ENCODE measurements around the gene MAPT. TPM values are rescaled to one million over a fixed set of nuclear protein-coding genes. Genes with fewer than 3 reads are reported as not detected.

The MAPT gene
- total and polyA plus RNA-seq, 2 of the 4 experiments (the other 2 are of a cell fraction) = 0.18 to 0.19 TPM

DNA sequence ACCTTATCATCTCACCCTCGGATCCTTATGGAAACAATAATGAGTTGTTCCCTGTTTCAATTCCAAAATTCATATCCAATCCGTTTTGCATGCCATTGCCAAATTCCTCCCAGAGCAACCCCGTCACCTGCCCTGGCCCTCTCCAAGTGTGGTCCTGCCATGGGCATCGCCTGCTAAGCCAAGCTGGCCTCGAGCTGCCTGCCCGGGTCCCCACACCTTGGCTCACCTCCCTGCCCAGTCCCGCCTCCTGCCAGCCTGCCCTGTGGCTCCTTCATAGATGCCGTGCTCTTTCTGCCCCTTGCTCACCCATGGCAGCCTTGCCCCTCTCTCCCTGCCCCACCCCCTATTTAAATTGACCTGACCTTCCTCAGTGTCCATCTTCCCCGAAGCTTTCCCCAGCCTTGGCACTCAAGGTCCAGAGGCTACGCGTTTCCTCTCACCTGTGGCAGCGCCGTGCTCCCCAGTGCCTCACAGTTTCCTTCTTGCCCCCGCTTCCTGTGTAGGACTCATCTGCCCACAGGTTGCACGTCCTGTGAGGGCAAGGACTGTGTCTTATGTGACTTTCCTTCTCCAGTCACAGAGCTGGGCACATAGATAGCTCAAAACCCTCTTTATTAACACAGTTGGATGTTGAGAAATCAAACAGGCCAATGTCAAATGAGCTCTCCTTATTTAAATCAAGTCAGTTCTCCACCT is 12.7 kb downstream of the MAPT start:
- BruUV-seq (replicated peaks) = no TSS peak
- H4K8ac ChIP-seq (ENCODE audit: low read depth in 2 of 2, low read length in 2 of 2) = no peak overlapping the region
- 71% methylated on average over 11 of the region's 15 CpGs; no CpG with 5 or more reads in 1 of the 2 experiments for WGBS, 2 experiments (ENCODE audit: extremely low coverage in 2 of 2, insufficient read length in 1 of 2)
- no peaks in the 10 kb centered on the region for H3K4me1 ChIP-seq (ENCODE audit: control insufficient read depth, insufficient read depth, low read length)
- H3K79me1 ChIP-seq (ENCODE audit: low read depth in 1 of 2, low read length in 2 of 2) = no peaks in the 10 kb centered on the region
- CTCF ChIA-PET = no interaction called here
- no peak overlapping the region for H2BK20ac ChIP-seq (ENCODE audit: low read depth, low read length)
- dilution Hi-C loops (cut with HindIII; ENCODE audit: low sequenced_read_pairs, unreplicated experiment) = no loop called here
- H2AFZ ChIP-seq (replicated peaks; ENCODE audit: low read length, poor library complexity) = no peak overlapping the region
- H3K9me1 ChIP-seq (ENCODE audit: insufficient read depth, low read length) = no peaks in the 10 kb centered on the region
- no peak overlapping the region for H3K4me3 ChIP-seq (ENCODE audit: insufficient read depth, low read depth, low read length)
- no peak overlapping the region for H4K91ac ChIP-seq (ENCODE audit: insufficient read depth, low read depth, low read length)
- no peaks in the 10 kb centered on the region for H4K20me1 ChIP-seq (ENCODE audit: insufficient read depth, low read length)
- H3K56ac ChIP-seq (ENCODE audit: extremely low read depth, insufficient read depth, low read length) = no peak overlapping the region
- H4K5ac ChIP-seq (ENCODE audit: low read depth, low read length) = no peak overlapping the region
- H3K18ac ChIP-seq (ENCODE audit: low read depth, low read length) = no peak overlapping the region
- intact Hi-C loops (cut with micrococcal nuclease) = no loop called here
- H2BK15ac ChIP-seq (ENCODE audit: low read depth, low read length) = no peak overlapping the region
- no peak overlapping the region for H2AK9ac ChIP-seq (replicated peaks; ENCODE audit: low read depth, low read length, poor library complexity)
- no peaks in the 10 kb centered on the region for H3K9me3 ChIP-seq (ENCODE audit: control insufficient read depth, insufficient read depth, low read length)
- no peak overlapping the region for H2BK5ac ChIP-seq (ENCODE audit: low read depth, low read length, poor library complexity, severe bottlenecking)
- no peak overlapping the region for H3K23ac ChIP-seq (ENCODE audit: low read depth, low read length)
- H3K27ac ChIP-seq (ENCODE audit: insufficient read depth, low read length) = no peak overlapping the region
- H2AK5ac ChIP-seq (ENCODE audit: low read depth, low read length) = no peak overlapping the region
- H2BK120ac ChIP-seq (ENCODE audit: low read depth, low read length) = no peak overlapping the region
- peaks cover 42% of the 10 kb centered on the region for H3K27me3 ChIP-seq (ENCODE audit: control insufficient read depth, insufficient read depth, low read length)
- POLR2A ChIA-PET (ENCODE audit: unreplicated experiment) = no interaction called here
- H3K14ac ChIP-seq (replicated peaks; ENCODE audit: low read depth, low read length) = no peak overlapping the region
- H3K9ac ChIP-seq (ENCODE audit: low read depth, low read length) = no peak overlapping the region
- no peak overlapping the region for H3K4me2 ChIP-seq (ENCODE audit: low read depth, low read length)
- DNase-seq (no peak), ATAC-seq (ENCODE audit: low read depth) (no peak)
- H3K4ac ChIP-seq (ENCODE audit: low read depth, low read length) = no peak overlapping the region
- no peak for TF ChIP-seq MAFK (IDR thresholded peaks at IDR 0.05; ENCODE audit: low read depth, low read length)
- in situ Hi-C loops (cut with MboI; ENCODE audit: low sequenced_read_pairs) = no loop called here
- no peaks in the 10 kb centered on the region for H3K36me3 ChIP-seq (ENCODE audit: control insufficient read depth, insufficient read depth, low read length)

Measured in IMR-90 (cell line).